Stimulated activated naive CD4-positive, alpha-beta T cell (primary cell): Measurements from ENCODE around the gene FKBP4.

Experiments used
- DNase-seq, 6 experiments: peaks; one replicate each; lab custom pipeline; 2025; lab: John Stamatoyannopoulos, UW

The FKBP4 gene

GRCh38 chr12:2779281-2779680, 15.5 kb upstream of the FKBP4 start:
- DNase-seq: no peak

- DNase-seq: peak in 4 of 6 experiments; percentile 3 to 62 (median 38)
Observed at GRCh38 chr12:2783936-2784600, 10.7 kb upstream of the FKBP4 start.

- DNase-seq: no peak
Observed at GRCh38 chr12:2785017-2785416, 9.8 kb upstream of the FKBP4 start.

GRCh38 chr12:2791089-2791488, 3.7 kb upstream of the FKBP4 start:
- DNase-seq: no peak

GRCh38 chr12:2792671-2793500, 1.9 kb upstream of the FKBP4 start:
- DNase-seq: no peak

- no peak for DNase-seq
Observed at GRCh38 chr12:2793561-2793960, 1.2 kb upstream of the FKBP4 start.

GRCh38 chr12:2794191-2794735, 507 bp upstream of the FKBP4 start:
- DNase-seq: peak in 3 of 6 experiments; percentile 21 to 45 (median 44)

GRCh38 chr12:2795291-2796186, 769 bp downstream of the FKBP4 start:
- DNase-seq: peak; percentile 43 to 73 (median 68)

GRCh38 chr12:2796187-2796666, 1.5 kb downstream of the FKBP4 start:
- DNase-seq: no peak

GRCh38 chr12:2797721-2798418, 3.1 kb downstream of the FKBP4 start:
- no peak for DNase-seq

GRCh38 chr12:2800046-2800570, 5.3 kb downstream of the FKBP4 start:
- DNase-seq: no peak

GRCh38 chr12:2801044-2801783, 6.4 kb downstream of the FKBP4 start:
- no peak for DNase-seq

- DNase-seq: no peak
Observed at GRCh38 chr12:2803635-2804392, 9.0 kb downstream of the FKBP4 start.

GRCh38 chr12:2804393-2805142, 9.8 kb downstream of the FKBP4 start:
- DNase-seq: no peak

GRCh38 chr12:2805143-2805520, 10.4 kb downstream of the FKBP4 start:
- no peak for DNase-seq

- DNase-seq: no peak
Observed at GRCh38 chr12:2806700-2807099, 11.9 kb downstream of the FKBP4 start.

- no peak for DNase-seq
Observed at GRCh38 chr12:2811801-2812200, 17.0 kb downstream of the FKBP4 start.

GRCh38 chr12:2812290-2813213, 17.8 kb downstream of the FKBP4 start, which contains the start of gene ITFG2:
TSS of gene ITFG2 (plus strand) at chr12:2812668. CDS start at chr12:2812761, 93 bp downstream.
- DNase-seq: peak; percentile 90 to 100 (median 96)
